Panc1 (cell line): ENCODE measurements around the gene HDAC7.

Experiments
- CTCF ChIP-seq: fragments of 450-650 bp; IDR thresholded peaks from 2 replicates; pipeline ENCODE4 v1.5.1; 2017; ENCODE audit warnings: mild to moderate bottlenecking
- POLR2AphosphoS5 ChIP-seq: IDR thresholded peaks from 2 replicates; pipeline ENCODE4 v1.6.1; 2012; ENCODE audit warnings: mild to moderate bottlenecking, low read depth, low read length, moderate library complexity
- REST ChIP-seq, 2 experiments: IDR thresholded peaks; 2 replicates each; pipeline ENCODE4 v1.6.1; 2011 to 2012; ENCODE audit warnings: low read depth in 2 of 2, control low read depth in 1 of 2, low read length in 1 of 2, mild to moderate bottlenecking in 1 of 2, moderate library complexity in 1 of 2; ENCODE audit not compliant: insufficient read depth in 1 of 2
- SIN3A ChIP-seq: IDR thresholded peaks from 2 replicates; pipeline ENCODE4 v1.6.1; 2012; ENCODE audit warnings: low read depth, mild to moderate bottlenecking, low read length, moderate library complexity, borderline replicate concordance; ENCODE audit not compliant: insufficient read depth

GRCh38 chr12:47801170-47801903, 18.4 kb downstream of the HDAC7 start:
- TF ChIP-seq CTCF (no peak), REST (IDR thresholded peaks at IDR 0.05; ENCODE audit: insufficient read depth in 1 of 2, low read depth in 2 of 2, low read length in 1 of 2) (no peak), POLR2AphosphoS5 (no peak), SIN3A (no peak)
